Bronchial epithelial cell (primary cell): ENCODE measurements around the gene DTNB. TPM values are rescaled to one million over a fixed set of nuclear protein-coding genes. Genes with fewer than 3 reads are reported as not detected.

Source experiments
- DNase-seq: peaks from one replicate; pipeline ENCODE4 v3.0.0-alpha.2; 2010; ENCODE audit warnings: low read depth
- FAIRE-seq: peaks from 2 replicates; lab custom pipeline; 2011; peaks lifted over from hg19 to GRCh38; lab: Jason Lieb, UNC
- H3K27me3 ChIP-seq: 2 replicates; pipeline ENCODE4 v1.5.1; 2011; ENCODE audit warnings: low read length; ENCODE audit not compliant: control insufficient read depth, insufficient read depth
- H3K36me3 ChIP-seq: 2 replicates; pipeline ENCODE4 v1.5.1; 2011; ENCODE audit warnings: low read length; ENCODE audit not compliant: control insufficient read depth, insufficient read depth
- H3K4me3 ChIP-seq: 2 replicates; pipeline ENCODE4 v1.5.1; 2011; ENCODE audit warnings: mild to moderate bottlenecking, low read depth, low read length, control low read depth
- total RNA-seq: library from RNA; depleted of rRNA; stranded (reverse); fragments of >200 nt; gene quantifications from 2 replicates; pipeline ENCODE4 v1.2.1, GENCODE V29; 2014
- TF ChIP-seq, protein P1 (sequence below): IDR thresholded peaks from 2 replicates; pipeline ENCODE4 v1.5.1; 2011; ENCODE audit warnings: mild to moderate bottlenecking, moderate library complexity, low read length, control low read depth, inconsistent platforms; ENCODE audit not compliant: insufficient read depth, severe bottlenecking

The DTNB gene
- total RNA-seq, 1 donor from 2014 or later, result 8.4 TPM

DNA sequence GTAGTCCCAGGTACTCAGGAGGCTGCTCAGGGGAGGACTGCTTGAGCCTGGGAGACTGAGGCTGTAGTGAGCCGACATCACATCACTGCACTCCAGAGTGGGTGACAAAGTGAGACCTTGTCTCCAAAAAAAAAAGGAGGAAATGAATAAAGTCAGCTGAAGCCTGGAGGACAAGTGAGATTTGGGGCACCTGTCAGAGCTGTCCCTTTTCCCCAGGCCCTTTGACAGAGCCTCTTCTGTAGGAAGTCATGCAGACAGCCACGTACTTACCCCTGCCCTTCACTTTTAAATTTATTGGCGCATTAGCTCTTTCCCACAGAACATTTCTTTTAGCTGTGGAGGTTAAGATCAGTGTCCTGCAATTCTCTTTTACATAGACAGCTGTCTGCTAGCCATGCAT lies 180.7 kb downstream of the DTNB start:
- TF ChIP-seq, protein P1, sequence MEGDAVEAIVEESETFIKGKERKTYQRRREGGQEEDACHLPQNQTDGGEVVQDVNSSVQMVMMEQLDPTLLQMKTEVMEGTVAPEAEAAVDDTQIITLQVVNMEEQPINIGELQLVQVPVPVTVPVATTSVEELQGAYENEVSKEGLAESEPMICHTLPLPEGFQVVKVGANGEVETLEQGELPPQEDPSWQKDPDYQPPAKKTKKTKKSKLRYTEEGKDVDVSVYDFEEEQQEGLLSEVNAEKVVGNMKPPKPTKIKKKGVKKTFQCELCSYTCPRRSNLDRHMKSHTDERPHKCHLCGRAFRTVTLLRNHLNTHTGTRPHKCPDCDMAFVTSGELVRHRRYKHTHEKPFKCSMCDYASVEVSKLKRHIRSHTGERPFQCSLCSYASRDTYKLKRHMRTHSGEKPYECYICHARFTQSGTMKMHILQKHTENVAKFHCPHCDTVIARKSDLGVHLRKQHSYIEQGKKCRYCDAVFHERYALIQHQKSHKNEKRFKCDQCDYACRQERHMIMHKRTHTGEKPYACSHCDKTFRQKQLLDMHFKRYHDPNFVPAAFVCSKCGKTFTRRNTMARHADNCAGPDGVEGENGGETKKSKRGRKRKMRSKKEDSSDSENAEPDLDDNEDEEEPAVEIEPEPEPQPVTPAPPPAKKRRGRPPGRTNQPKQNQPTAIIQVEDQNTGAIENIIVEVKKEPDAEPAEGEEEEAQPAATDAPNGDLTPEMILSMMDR, result no peak
- DNase-seq (no peak), FAIRE-seq (no peak)
- H3K27me3 ChIP-seq, result no peaks in the 10 kb centered on the region
- H3K4me3 ChIP-seq, result no peak overlapping the region
- H3K36me3 ChIP-seq, result peaks cover 1% of the 10 kb centered on the region

DNA sequence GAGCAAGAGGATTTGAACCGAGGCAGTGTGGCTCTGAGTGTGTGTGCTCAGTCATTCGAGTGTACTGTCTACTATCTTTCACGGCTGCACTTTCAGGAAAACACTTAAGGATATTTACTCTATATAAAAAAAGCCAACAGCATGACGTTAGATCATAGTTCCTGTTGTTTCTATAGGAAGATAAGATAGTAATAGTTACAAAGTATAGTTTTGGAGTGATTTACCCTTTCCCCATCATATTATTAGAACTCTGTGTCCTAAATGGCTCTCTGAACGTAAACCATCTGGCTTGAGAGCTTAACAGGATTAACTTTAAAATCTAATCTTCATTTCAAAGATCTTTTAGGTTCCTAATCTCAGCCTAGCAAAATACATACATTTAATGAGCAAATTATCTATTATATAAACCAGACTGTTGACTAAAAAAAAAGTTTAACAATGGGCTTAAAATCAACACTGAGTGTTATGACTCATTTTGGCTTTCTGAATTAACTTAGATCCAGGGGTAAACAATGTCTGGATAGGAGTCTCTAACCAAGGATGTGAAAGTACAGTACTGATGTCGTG lies 181.3 kb downstream of the DTNB start:
- DNase-seq (peak; percentile 79), FAIRE-seq (no peak)
- Histone ChIP-seq H3K4me3 (no peak overlapping the region), H3K36me3 (peaks cover 2% of the 10 kb centered on the region), H3K27me3 (no peaks in the 10 kb centered on the region)
- TF ChIP-seq, protein P1, result no peak

DNA sequence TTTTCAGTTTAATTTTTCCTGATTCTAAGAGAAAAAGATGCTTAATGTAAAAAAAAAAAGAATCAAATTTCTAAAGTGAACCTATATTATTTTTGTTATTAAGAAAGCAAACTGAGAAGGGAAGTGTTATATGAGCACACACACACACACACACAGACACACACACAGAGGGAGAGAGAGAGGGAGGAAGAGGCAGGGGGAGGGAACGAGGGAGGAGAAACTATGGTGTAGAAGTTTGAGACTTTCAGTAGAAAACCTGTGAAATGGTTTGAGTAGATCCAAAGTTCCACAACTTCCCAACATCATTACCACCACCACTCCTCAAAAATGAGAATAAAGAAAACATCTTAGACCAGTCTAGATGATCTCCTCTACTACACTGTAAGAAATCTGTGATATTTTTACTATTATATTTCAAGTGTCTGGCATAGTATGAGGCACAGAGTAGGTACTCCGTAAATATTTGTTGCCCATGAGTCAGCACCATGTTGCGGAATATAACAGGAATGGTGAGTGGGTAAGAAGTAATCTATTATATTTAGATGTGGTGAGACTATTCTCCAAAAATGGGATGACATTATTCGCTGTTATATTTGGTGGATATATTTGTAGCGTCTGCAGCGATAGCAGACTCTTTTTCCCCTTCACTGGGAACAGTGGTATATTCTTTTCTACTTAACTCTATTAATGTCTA lies 182.2 kb downstream of the DTNB start:
- no peak overlapping the region for H3K4me3 ChIP-seq
- FAIRE-seq, result no peak
- peak; percentile 92 for DNase-seq
- TF ChIP-seq, protein P1, result no peak
- H3K36me3 ChIP-seq, result peaks cover 2% of the 10 kb centered on the region
- no peaks in the 10 kb centered on the region for H3K27me3 ChIP-seq

DNA sequence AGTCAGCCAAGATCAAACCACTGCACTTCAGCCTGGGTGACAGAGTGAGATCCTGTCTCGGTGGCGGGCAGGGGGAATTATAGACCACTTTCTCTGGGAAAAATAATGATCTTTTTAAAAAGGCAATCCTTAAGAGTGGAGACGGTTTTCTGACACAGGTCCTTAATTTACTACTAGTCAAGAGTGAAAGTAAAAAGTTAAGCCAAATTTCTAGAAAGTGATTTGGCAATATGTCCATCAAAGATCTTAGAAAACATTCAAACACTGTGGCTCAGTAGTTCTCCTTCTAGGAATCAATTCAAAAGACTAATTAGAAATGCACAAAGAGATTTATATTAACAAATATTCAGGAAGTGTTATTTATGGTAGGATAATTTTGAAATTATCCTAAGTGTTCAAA lies 183.2 kb downstream of the DTNB start:
- TF ChIP-seq, protein P1, result no peak
- no peak for FAIRE-seq

DNA sequence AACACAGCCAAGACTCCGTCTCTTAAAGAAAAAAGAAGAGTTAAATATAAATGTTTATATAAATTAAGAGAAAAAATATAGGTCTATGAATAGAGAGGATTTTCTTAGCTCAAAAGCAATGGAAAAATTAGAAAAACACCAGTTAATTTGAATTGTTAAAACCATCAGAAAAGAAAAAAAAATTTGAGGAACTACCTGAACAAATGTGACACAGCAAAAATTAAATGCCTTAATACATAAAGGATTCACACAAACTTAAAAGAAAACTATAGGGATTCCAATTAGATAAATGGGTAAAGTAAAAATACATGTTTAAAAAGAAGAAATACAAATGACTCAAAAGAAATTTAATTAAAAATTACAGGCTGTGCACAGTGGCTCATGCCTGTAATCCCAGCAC lies 183.7 kb downstream of the DTNB start:
- TF ChIP-seq, protein P1, result no peak
- FAIRE-seq (no peak), DNase-seq (no peak)
- H3K4me3 ChIP-seq, result no peak overlapping the region
- no peaks in the 10 kb centered on the region for H3K27me3 ChIP-seq
- H3K36me3 ChIP-seq, result peaks cover 2% of the 10 kb centered on the region

More for the DNA sequence above, 183.2 kb downstream of the DTNB start:
- Histone ChIP-seq H3K36me3 (peaks cover 2% of the 10 kb centered on the region), H3K27me3 (no peaks in the 10 kb centered on the region), H3K4me3 (no peak overlapping the region)
- DNase-seq, result no peak
